ENCODE measurements around the gene SETD1B.

- no peak for TF ChIP-seq CTCF (IDR thresholded peaks at IDR 0.05)
- no peak for TF ChIP-seq POLR2A (IDR thresholded peaks at IDR 0.05)
These were observed 17.4 kb upstream of the SETD1B start for GRCh38 chr12:121786440-121786825.
